OCI-LY7 (cell line): ENCODE results near the gene PCNT.

Experiments
- EZH2phosphoT487 ChIP-seq: fragments of 200-600 bp; sonication (generic); IDR thresholded peaks from 2 replicates; pipeline ENCODE4 v1.6.1; 2018; ENCODE audit warnings: low read depth, borderline replicate concordance, mild to moderate bottlenecking, mixed run types, antibody characterized with exemption, low read length, moderate library complexity, mixed read lengths
- TF ChIP-seq, protein P1 (sequence below): fragments of 200-600 bp; sonication (generic); conservative IDR thresholded peaks from 2 replicates; pipeline ENCODE4 v1.5.1; 2014; ENCODE audit warnings: mild to moderate bottlenecking, antibody characterized with exemption, low read length, moderate library complexity, mixed read lengths

- TF ChIP-seq, protein P1, sequence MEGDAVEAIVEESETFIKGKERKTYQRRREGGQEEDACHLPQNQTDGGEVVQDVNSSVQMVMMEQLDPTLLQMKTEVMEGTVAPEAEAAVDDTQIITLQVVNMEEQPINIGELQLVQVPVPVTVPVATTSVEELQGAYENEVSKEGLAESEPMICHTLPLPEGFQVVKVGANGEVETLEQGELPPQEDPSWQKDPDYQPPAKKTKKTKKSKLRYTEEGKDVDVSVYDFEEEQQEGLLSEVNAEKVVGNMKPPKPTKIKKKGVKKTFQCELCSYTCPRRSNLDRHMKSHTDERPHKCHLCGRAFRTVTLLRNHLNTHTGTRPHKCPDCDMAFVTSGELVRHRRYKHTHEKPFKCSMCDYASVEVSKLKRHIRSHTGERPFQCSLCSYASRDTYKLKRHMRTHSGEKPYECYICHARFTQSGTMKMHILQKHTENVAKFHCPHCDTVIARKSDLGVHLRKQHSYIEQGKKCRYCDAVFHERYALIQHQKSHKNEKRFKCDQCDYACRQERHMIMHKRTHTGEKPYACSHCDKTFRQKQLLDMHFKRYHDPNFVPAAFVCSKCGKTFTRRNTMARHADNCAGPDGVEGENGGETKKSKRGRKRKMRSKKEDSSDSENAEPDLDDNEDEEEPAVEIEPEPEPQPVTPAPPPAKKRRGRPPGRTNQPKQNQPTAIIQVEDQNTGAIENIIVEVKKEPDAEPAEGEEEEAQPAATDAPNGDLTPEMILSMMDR: no peak
- no peak for TF ChIP-seq EZH2phosphoT487
Observed at GRCh38 chr21:46416551-46416950, 92.6 kb downstream of the PCNT start.
